ENCODE results near the gene NHEJ1.

Gene NHEJ1

GRCh38 chr2:219058541-219059374 lies 101.9 kb downstream of the NHEJ1 start:
- H3K27ac ChIP-seq (ENCODE audit: low read depth, low read length): no peak overlapping the region
- H3K9ac ChIP-seq (ENCODE audit: low read length): no peak overlapping the region
- H3K4me3 ChIP-seq (ENCODE audit: low read depth in 1 of 2, low read length in 2 of 2): no peak overlapping the region
- H3K27me3 ChIP-seq (ENCODE audit: control insufficient read depth in 1 of 2, insufficient read depth in 2 of 2, low read length in 2 of 2): peaks cover 53 to 86% of the 10 kb centered on the region in 2 donors
- H3K4me1 ChIP-seq (ENCODE audit: insufficient read depth, low read length): peaks cover 26% of the 10 kb centered on the region
- no peaks in the 10 kb centered on the region for H3K36me3 ChIP-seq (ENCODE audit: insufficient read depth, low read length)
- H3K9me3 ChIP-seq (ENCODE audit: low read length): no peaks in the 10 kb centered on the region

GRCh38 chr2:219057709-219058540 lies 102.7 kb downstream of the NHEJ1 start:
- no peak overlapping the region for H3K27ac ChIP-seq (ENCODE audit: low read depth, low read length)

GRCh38 chr2:219056896-219057708 lies 103.5 kb downstream of the NHEJ1 start:
- no peaks in the 10 kb centered on the region for H3K9me3 ChIP-seq (ENCODE audit: low read length)
- peaks cover 26% of the 10 kb centered on the region for H3K4me1 ChIP-seq (ENCODE audit: insufficient read depth, low read length)
- peak overlapping the region in 1 of 2 donors; percentile 14 for H3K4me3 ChIP-seq (ENCODE audit: low read depth in 1 of 2, low read length in 2 of 2)
- no peak overlapping the region for H3K27ac ChIP-seq (ENCODE audit: low read depth, low read length)
- peaks cover 46 to 70% of the 10 kb centered on the region in 2 donors for H3K27me3 ChIP-seq (ENCODE audit: control insufficient read depth in 1 of 2, insufficient read depth in 2 of 2, low read length in 2 of 2)
- H3K9ac ChIP-seq (ENCODE audit: low read length): no peak overlapping the region
- no peaks in the 10 kb centered on the region for H3K36me3 ChIP-seq (ENCODE audit: insufficient read depth, low read length)

More at GRCh38 chr2:219057709-219058540, 102.7 kb downstream of the NHEJ1 start:
- peak overlapping the region in 1 of 2 donors; percentile 14 for H3K4me3 ChIP-seq (ENCODE audit: low read depth in 1 of 2, low read length in 2 of 2)
- H3K4me1 ChIP-seq (ENCODE audit: insufficient read depth, low read length): peaks cover 26% of the 10 kb centered on the region
- no peaks in the 10 kb centered on the region for H3K36me3 ChIP-seq (ENCODE audit: insufficient read depth, low read length)
- H3K27me3 ChIP-seq (ENCODE audit: control insufficient read depth in 1 of 2, insufficient read depth in 2 of 2, low read length in 2 of 2): peaks cover 53 to 78% of the 10 kb centered on the region in 2 donors
- no peaks in the 10 kb centered on the region for H3K9me3 ChIP-seq (ENCODE audit: low read length)
- H3K9ac ChIP-seq (ENCODE audit: low read length): no peak overlapping the region

- H3K27ac ChIP-seq (ENCODE audit: low read depth, low read length): no peak overlapping the region
- no peaks in the 10 kb centered on the region for H3K36me3 ChIP-seq (ENCODE audit: insufficient read depth, low read length)
- H3K27me3 ChIP-seq (ENCODE audit: control insufficient read depth in 1 of 2, insufficient read depth in 2 of 2, low read length in 2 of 2): peaks cover 38 to 65% of the 10 kb centered on the region in 2 donors
- H3K9me3 ChIP-seq (ENCODE audit: low read length): no peaks in the 10 kb centered on the region
- H3K4me3 ChIP-seq (ENCODE audit: low read depth in 1 of 2, low read length in 2 of 2): no peak overlapping the region
- H3K4me1 ChIP-seq (ENCODE audit: insufficient read depth, low read length): peaks cover 26% of the 10 kb centered on the region
- no peak overlapping the region for H3K9ac ChIP-seq (ENCODE audit: low read length)
These were observed 104.3 kb downstream of the NHEJ1 start for GRCh38 chr2:219056176-219056895.

- peaks cover 34 to 57% of the 10 kb centered on the region in 2 donors for H3K27me3 ChIP-seq (ENCODE audit: control insufficient read depth in 1 of 2, insufficient read depth in 2 of 2, low read length in 2 of 2)
- H3K9ac ChIP-seq (ENCODE audit: low read length): no peak overlapping the region
- no peak overlapping the region for H3K27ac ChIP-seq (ENCODE audit: low read depth, low read length)
- H3K4me3 ChIP-seq (ENCODE audit: low read depth in 1 of 2, low read length in 2 of 2): no peak overlapping the region
- H3K4me1 ChIP-seq (ENCODE audit: insufficient read depth, low read length): peaks cover 26% of the 10 kb centered on the region
- no peaks in the 10 kb centered on the region for H3K36me3 ChIP-seq (ENCODE audit: insufficient read depth, low read length)
- H3K9me3 ChIP-seq (ENCODE audit: low read length): no peaks in the 10 kb centered on the region
These were observed 105.4 kb downstream of the NHEJ1 start for GRCh38 chr2:219054956-219055903.

- Histone ChIP-seq H3K36me3 (ENCODE audit: insufficient read depth, low read length) (no peaks in the 10 kb centered on the region), H3K9ac (ENCODE audit: low read length) (no peak overlapping the region), H3K9me3 (ENCODE audit: low read length) (no peaks in the 10 kb centered on the region), H3K4me1 (ENCODE audit: insufficient read depth, low read length) (no peaks in the 10 kb centered on the region), H3K4me3 (ENCODE audit: low read depth in 1 of 2, low read length in 2 of 2) (no peak overlapping the region), H3K27me3 (ENCODE audit: control insufficient read depth in 1 of 2, insufficient read depth in 2 of 2, low read length in 2 of 2) (peaks cover 0 to 17% of the 10 kb centered on the region in 2 donors), H3K27ac (ENCODE audit: low read depth, low read length) (no peak overlapping the region)
These were observed 111.3 kb downstream of the NHEJ1 start for GRCh38 chr2:219049282-219049681.

- H3K36me3 ChIP-seq (ENCODE audit: insufficient read depth, low read length): no peaks in the 10 kb centered on the region
- H3K9ac ChIP-seq (ENCODE audit: low read length): no peak overlapping the region
- H3K27ac ChIP-seq (ENCODE audit: low read depth, low read length): no peak overlapping the region
- no peaks in the 10 kb centered on the region for H3K9me3 ChIP-seq (ENCODE audit: low read length)
- no peaks in the 10 kb centered on the region for H3K4me1 ChIP-seq (ENCODE audit: insufficient read depth, low read length)
- H3K4me3 ChIP-seq (ENCODE audit: low read depth in 1 of 2, low read length in 2 of 2): no peak overlapping the region
- H3K27me3 ChIP-seq (ENCODE audit: control insufficient read depth in 1 of 2, insufficient read depth in 2 of 2, low read length in 2 of 2): peaks cover 6 to 31% of the 10 kb centered on the region in 2 donors
These were observed 114.6 kb downstream of the NHEJ1 start for GRCh38 chr2:219045937-219046550.

GRCh38 chr2:219042750-219043149 lies 117.9 kb downstream of the NHEJ1 start:
- Histone ChIP-seq H3K27me3 (ENCODE audit: control insufficient read depth in 1 of 2, insufficient read depth in 2 of 2, low read length in 2 of 2) (peaks cover 17 to 20% of the 10 kb centered on the region in 2 donors), H3K27ac (ENCODE audit: low read depth, low read length) (no peak overlapping the region)

GRCh38 chr2:219042157-219042556 lies 118.5 kb downstream of the NHEJ1 start:
- no peak overlapping the region for H3K9ac ChIP-seq (ENCODE audit: low read length)
- H3K4me3 ChIP-seq (ENCODE audit: low read depth in 1 of 2, low read length in 2 of 2): no peak overlapping the region
- H3K27ac ChIP-seq (ENCODE audit: low read depth, low read length): no peak overlapping the region
- no peaks in the 10 kb centered on the region for H3K4me1 ChIP-seq (ENCODE audit: insufficient read depth, low read length)
- peaks cover 17 to 20% of the 10 kb centered on the region in 2 donors for H3K27me3 ChIP-seq (ENCODE audit: control insufficient read depth in 1 of 2, insufficient read depth in 2 of 2, low read length in 2 of 2)
- H3K36me3 ChIP-seq (ENCODE audit: insufficient read depth, low read length): no peaks in the 10 kb centered on the region
- no peaks in the 10 kb centered on the region for H3K9me3 ChIP-seq (ENCODE audit: low read length)

More at GRCh38 chr2:219042750-219043149, 117.9 kb downstream of the NHEJ1 start:
- H3K4me1 ChIP-seq (ENCODE audit: insufficient read depth, low read length): no peaks in the 10 kb centered on the region
- no peaks in the 10 kb centered on the region for H3K9me3 ChIP-seq (ENCODE audit: low read length)
- no peak overlapping the region for H3K4me3 ChIP-seq (ENCODE audit: low read depth in 1 of 2, low read length in 2 of 2)
- H3K36me3 ChIP-seq (ENCODE audit: insufficient read depth, low read length): no peaks in the 10 kb centered on the region
- no peak overlapping the region for H3K9ac ChIP-seq (ENCODE audit: low read length)
